Measurements from ENCODE around the gene RARS1.
"Not testable (repeated sequence)": the region's sequence is repeated elsewhere in the genome, so short reads cannot be mapped to it uniquely, and the experiment has no call there.

RARS1 gene

DNA sequence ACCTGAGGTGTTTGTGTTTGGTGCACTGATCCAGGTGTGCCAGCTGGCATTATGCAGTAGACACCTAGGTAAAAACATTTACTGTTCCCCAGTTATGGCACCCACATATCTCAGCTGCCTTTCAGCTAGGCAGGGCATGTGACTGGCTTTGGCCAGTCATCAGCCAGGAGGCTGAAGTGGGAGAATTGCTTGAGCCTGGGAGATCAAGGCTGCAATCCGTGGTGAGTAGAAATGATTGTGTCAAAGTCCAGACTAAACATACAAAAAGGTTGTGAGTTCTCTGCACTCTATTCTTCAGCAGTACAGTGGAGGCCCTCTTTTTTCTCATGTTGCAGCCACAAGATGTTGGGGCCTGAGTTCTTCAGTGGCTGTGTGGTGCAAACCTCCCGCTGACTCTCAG is 39.6 kb downstream of the RARS1 start:
- Mint-ChIP-seq H3K36me3 (ENCODE audit: low read depth) (peaks cover 12% of the 10 kb centered on the region), H3K4me1 (peaks cover 9% of the 10 kb centered on the region), H3K4me3 (no peak overlapping the region), H3K9me3 (no peaks in the 10 kb centered on the region), H3K27ac (no peak overlapping the region), H3K27me3 (peaks cover 23% of the 10 kb centered on the region)
- DNase-seq (no peak), ATAC-seq (no peak)

- H3K4me1 Mint-ChIP-seq = peaks cover 9% of the 10 kb centered on the region
- peaks cover 40% of the 10 kb centered on the region for H3K27me3 Mint-ChIP-seq
- H3K27ac Mint-ChIP-seq = no peak overlapping the region
- no peak overlapping the region for H3K4me3 Mint-ChIP-seq
- no peaks in the 10 kb centered on the region for H3K9me3 Mint-ChIP-seq
- peaks cover 2% of the 10 kb centered on the region for H3K36me3 Mint-ChIP-seq (ENCODE audit: low read depth)
- no peak for ATAC-seq
- DNase-seq = no peak
Observed at GRCh38 chr5:168527756-168528295, 41.6 kb downstream of the RARS1 start.

- no peak for ATAC-seq
- Mint-ChIP-seq H3K4me1 (peaks cover 9% of the 10 kb centered on the region), H3K27ac (no peak within 1 kb of the TSS), H3K27me3 (peaks cover 43% of the 10 kb centered on the region), H3K9me3 (no peaks in the 10 kb centered on the region), H3K4me3 (peak within 1 kb of the TSS; percentile 69), H3K36me3 (ENCODE audit: low read depth) (peaks cover 2% of the 10 kb centered on the region)
- DNase-seq = peak; percentile 39
Observed at GRCh38 chr5:168528521-168529373, 42.5 kb downstream of the RARS1 start, which contains the start of gene FBLL1. Gene FBLL1, plus strand, starts transcription at chr5:168529305. Its CDS starts 200 bp downstream, at chr5:168529505.

- H3K27ac Mint-ChIP-seq = no peak overlapping the region
- peak overlapping the region; percentile 63 for H3K4me3 Mint-ChIP-seq
- no peaks in the 10 kb centered on the region for H3K9me3 Mint-ChIP-seq
- H3K27me3 Mint-ChIP-seq = peaks cover 43% of the 10 kb centered on the region
- DNase-seq = no peak
- no peak for ATAC-seq
- peaks cover 9% of the 10 kb centered on the region for H3K4me1 Mint-ChIP-seq
- peaks cover 2% of the 10 kb centered on the region for H3K36me3 Mint-ChIP-seq (ENCODE audit: low read depth)
Observed at GRCh38 chr5:168529374-168530234, 43.3 kb downstream of the RARS1 start.

DNA sequence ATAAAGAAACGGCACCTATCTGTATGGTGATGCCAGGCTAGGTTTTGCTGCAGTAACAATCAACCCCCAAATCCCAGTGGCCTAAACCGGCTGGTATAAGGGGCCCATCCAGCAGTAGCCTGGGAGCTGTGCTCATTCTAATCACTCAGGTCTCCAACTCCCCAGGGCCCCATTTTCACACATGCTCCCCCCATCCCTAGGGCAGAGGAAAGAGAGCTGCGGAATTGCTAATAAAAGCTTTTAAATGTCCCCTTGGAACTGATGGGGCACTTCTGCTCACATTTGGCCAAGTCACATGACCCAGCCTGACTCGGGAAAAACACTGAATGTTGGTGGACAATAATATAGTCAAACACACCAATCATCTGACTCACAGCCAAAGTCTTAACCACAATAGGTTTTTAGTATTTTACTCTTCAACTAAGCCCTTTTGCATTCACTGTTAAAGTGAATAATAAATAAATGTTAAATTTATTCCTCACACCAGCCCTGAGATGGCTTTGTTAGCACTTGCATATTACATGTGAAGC is 44.4 kb downstream of the RARS1 start:
- peaks cover 44% of the 10 kb centered on the region for H3K27me3 Mint-ChIP-seq
- peaks cover 2% of the 10 kb centered on the region for H3K36me3 Mint-ChIP-seq (ENCODE audit: low read depth)
- no peak overlapping the region for H3K27ac Mint-ChIP-seq
- DNase-seq (no peak), ATAC-seq (no peak)
- no peak overlapping the region for H3K4me3 Mint-ChIP-seq
- H3K9me3 Mint-ChIP-seq = no peaks in the 10 kb centered on the region
- peaks cover 9% of the 10 kb centered on the region for H3K4me1 Mint-ChIP-seq

DNA sequence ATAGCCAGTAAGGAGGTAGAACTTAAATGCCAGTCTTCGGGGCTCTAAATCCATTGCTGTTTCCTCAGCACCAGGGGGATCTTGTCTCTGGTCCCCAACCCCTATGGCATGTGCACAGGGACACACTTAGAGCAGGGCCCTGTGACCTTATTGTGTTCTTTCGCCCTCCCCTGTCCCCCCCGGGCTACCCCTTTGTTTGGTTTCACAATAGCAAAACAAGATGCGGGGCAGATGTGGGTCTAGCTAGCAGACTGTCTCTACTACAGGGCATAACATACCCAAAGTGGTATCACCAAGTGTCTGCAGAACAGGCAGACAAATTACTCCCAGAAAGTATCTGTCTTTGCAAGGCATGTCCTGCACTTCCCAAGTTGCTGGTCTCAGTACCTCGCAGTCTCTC is 44.9 kb downstream of the RARS1 start:
- Mint-ChIP-seq H3K4me1 (peaks cover 9% of the 10 kb centered on the region), H3K4me3 (no peak overlapping the region), H3K27ac (no peak overlapping the region), H3K36me3 (ENCODE audit: low read depth) (peaks cover 2% of the 10 kb centered on the region), H3K27me3 (peaks cover 45% of the 10 kb centered on the region), H3K9me3 (no peaks in the 10 kb centered on the region)
- ATAC-seq (no peak), DNase-seq (no peak)

DNA sequence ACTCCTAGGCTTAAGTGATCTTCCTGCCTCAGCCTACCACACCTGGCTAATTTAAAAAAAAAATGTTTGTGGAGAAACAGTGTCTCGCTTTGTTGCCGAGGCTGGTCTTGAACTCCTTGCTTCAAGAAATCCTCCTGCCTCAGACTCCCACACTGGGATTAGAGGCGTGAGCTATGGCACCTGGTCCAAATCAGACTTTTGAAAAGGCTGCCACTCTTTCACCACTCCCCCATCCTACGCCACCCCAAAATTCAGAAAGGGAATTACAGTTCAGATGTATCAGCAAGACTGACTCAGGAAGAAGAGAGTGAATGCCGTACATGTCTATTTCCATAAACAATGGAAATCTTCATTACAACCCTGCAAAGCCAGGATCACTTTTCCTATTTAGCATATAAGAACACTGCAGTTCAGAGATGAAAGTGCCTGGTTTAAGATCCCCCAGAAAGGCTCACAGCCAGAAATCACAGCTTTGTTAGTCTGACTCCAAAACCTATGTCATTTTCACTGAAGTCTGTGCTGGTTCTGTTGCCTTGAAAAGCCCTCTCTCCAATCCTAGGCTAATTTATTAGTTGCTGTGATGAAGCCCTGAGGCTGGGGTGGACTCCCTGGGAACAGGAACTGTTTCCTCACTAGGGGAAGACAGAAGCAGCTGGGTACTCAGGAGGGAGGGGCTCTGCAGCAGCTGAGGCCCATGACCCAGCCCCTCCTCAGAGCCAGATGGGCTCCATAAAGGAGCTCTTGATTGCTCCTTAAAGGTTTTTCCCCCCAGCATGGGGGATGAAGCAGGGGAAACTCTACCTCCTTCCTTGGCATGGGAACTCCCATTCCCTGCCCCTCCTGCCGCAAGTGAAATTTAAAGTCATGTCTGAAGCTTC is 46.0 kb downstream of the RARS1 start:
- Mint-ChIP-seq H3K4me1 (peaks cover 9% of the 10 kb centered on the region), H3K9me3 (no peaks in the 10 kb centered on the region), H3K27me3 (peaks cover 45% of the 10 kb centered on the region), H3K36me3 (ENCODE audit: low read depth) (peaks cover 2% of the 10 kb centered on the region), H3K27ac (no peak overlapping the region), H3K4me3 (no peak overlapping the region)
- no peak for DNase-seq
- no peak for ATAC-seq

DNA sequence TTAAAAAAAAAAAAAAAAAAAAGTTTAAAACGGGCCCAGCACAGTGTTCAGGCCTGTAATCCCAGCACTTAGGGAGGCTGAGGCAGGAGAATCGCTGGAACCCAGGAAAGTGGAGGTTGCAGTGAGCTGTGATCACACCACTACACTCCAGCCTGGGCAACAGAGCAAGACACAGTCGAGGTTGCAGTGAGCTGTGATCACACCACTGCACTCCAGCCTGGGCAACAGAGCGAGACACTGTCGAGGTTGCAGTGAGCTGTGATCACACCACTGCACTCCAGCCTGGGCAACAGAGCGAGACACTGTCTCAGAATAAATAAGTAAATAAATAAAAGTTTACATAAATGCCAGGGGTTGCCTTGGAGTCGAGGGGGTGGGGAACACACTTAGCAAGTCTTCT is 48.1 kb downstream of the RARS1 start:
- not testable (repeated sequence) for DNase-seq; H3K4me1 Mint-ChIP-seq; H3K9me3 Mint-ChIP-seq; ATAC-seq; H3K4me3 Mint-ChIP-seq; H3K36me3 Mint-ChIP-seq (ENCODE audit: low read depth); H3K27ac Mint-ChIP-seq
- H3K27me3 Mint-ChIP-seq = peaks cover 35% of the 10 kb centered on the region

DNA sequence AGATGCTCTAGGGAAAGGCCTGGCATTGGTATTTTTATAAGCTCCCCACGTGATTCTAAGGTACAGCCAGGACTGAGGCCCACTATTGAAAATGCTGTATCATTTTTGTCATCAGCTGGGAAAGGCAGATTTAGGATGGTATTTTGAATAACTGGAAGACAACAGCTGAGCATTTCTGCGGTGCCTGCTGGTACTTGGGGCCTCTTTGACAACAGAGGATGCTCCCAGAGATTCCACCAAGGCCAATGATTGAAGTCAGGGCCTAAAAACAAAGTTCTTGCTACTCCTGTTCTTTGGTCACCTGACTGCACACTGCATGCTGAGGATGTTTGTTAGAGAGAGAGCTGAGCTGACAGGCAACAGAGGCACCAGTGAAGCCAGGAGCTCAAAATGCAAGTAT is 50.9 kb downstream of the RARS1 start:
- peaks cover 11% of the 10 kb centered on the region for H3K27me3 Mint-ChIP-seq
- DNase-seq (no peak), ATAC-seq (no peak)
- H3K27ac Mint-ChIP-seq = no peak overlapping the region
- H3K4me1 Mint-ChIP-seq = no peaks in the 10 kb centered on the region
- no peaks in the 10 kb centered on the region for H3K36me3 Mint-ChIP-seq (ENCODE audit: low read depth)
- H3K4me3 Mint-ChIP-seq = no peak overlapping the region
- no peaks in the 10 kb centered on the region for H3K9me3 Mint-ChIP-seq

DNA sequence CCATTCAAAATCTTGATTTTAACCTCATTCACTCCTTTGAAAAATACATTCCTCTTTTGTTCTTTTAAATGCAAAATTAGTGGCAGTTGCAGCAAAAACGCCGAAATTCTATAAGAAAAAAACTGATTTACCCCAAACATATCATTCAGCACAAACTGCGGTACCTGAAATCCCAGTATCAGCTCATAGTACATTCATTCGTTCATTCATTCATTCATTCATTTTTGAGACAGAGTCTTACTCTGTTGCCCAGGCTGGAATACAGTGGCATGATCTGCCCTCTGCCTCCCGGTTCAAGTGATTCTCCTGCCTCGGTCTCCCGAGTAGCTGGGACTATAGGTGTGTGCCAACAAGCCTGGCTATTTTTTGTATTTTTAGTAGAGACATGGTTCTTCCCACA is 63.3 kb downstream of the RARS1 start:
- Mint-ChIP-seq H3K27ac (no peak overlapping the region), H3K36me3 (ENCODE audit: low read depth) (peaks cover 68% of the 10 kb centered on the region)

GRCh38 chr5:168550656-168551055 is 64.4 kb downstream of the RARS1 start:
- H3K4me3 Mint-ChIP-seq = no peak overlapping the region
- no peaks in the 10 kb centered on the region for H3K27me3 Mint-ChIP-seq
- no peak overlapping the region for H3K27ac Mint-ChIP-seq
- no peak for ATAC-seq
- peaks cover 74% of the 10 kb centered on the region for H3K36me3 Mint-ChIP-seq (ENCODE audit: low read depth)
- no peaks in the 10 kb centered on the region for H3K4me1 Mint-ChIP-seq
- H3K9me3 Mint-ChIP-seq = no peaks in the 10 kb centered on the region
- no peak for DNase-seq

More for the DNA sequence above, 63.3 kb downstream of the RARS1 start:
- Mint-ChIP-seq H3K4me3 (no peak overlapping the region), H3K27me3 (no peaks in the 10 kb centered on the region), H3K4me1 (no peaks in the 10 kb centered on the region), H3K9me3 (peaks cover 5% of the 10 kb centered on the region)
- ATAC-seq (no peak), DNase-seq (no peak)

DNA sequence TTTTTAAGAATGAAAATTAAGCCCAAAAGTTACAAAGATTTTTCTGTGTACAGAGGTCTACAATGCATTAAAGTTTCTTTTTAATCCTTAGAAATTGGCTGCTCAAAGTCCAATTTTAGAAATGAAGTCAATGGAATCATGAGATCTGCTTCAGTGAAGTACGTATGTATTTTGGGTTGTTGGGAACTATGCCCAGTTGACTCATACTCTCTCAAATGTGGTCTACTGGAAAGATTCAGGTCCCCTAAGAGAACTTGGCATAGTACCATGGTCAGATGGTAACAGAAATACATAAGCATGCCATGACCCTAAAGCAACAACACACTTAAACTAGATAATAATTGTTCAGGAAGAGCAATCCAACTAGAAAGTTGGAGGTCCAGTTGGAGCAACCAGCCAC is 65.9 kb downstream of the RARS1 start:
- no peak overlapping the region for H3K27ac Mint-ChIP-seq
- ATAC-seq (no peak), DNase-seq (no peak)
- no peaks in the 10 kb centered on the region for H3K4me1 Mint-ChIP-seq
- H3K36me3 Mint-ChIP-seq (ENCODE audit: low read depth) = peaks cover 78% of the 10 kb centered on the region
- no peaks in the 10 kb centered on the region for H3K27me3 Mint-ChIP-seq
- H3K4me3 Mint-ChIP-seq = no peak overlapping the region
- no peaks in the 10 kb centered on the region for H3K9me3 Mint-ChIP-seq

- Mint-ChIP-seq H3K9me3 (no peaks in the 10 kb centered on the region), H3K27me3 (no peaks in the 10 kb centered on the region), H3K4me1 (no peaks in the 10 kb centered on the region), H3K4me3 (no peak overlapping the region), H3K36me3 (ENCODE audit: low read depth) (peaks cover 69% of the 10 kb centered on the region), H3K27ac (no peak overlapping the region)
- no peak for ATAC-seq
- no peak for DNase-seq
Observed at GRCh38 chr5:168553377-168554130, 67.3 kb downstream of the RARS1 start.
